MM.1S (cell line): ENCODE measurements around the gene FGD6.

Experiments used
- CTCF ChIP-seq: fragments of 300-600 bp; sonication (generic); IDR thresholded peaks from 2 replicates; pipeline ENCODE4 v1.5.1; 2016; ENCODE audit warnings: antibody characterized with exemption, low read length, mixed read lengths
- EZH2 ChIP-seq: fragments of 300-600 bp; sonication (generic); optimal IDR thresholded peaks from 2 replicates; pipeline ENCODE3; 2017; ENCODE audit warnings: low read depth, mild to moderate bottlenecking, antibody characterized with exemption, low read length, mixed read lengths

GRCh38 chr12:95229636-95230035, 12.4 kb upstream of the FGD6 start:
- TF ChIP-seq CTCF = no peak
- TF ChIP-seq EZH2 = no peak
